ENCODE data around the gene MMADHC.

The MMADHC gene

DNA sequence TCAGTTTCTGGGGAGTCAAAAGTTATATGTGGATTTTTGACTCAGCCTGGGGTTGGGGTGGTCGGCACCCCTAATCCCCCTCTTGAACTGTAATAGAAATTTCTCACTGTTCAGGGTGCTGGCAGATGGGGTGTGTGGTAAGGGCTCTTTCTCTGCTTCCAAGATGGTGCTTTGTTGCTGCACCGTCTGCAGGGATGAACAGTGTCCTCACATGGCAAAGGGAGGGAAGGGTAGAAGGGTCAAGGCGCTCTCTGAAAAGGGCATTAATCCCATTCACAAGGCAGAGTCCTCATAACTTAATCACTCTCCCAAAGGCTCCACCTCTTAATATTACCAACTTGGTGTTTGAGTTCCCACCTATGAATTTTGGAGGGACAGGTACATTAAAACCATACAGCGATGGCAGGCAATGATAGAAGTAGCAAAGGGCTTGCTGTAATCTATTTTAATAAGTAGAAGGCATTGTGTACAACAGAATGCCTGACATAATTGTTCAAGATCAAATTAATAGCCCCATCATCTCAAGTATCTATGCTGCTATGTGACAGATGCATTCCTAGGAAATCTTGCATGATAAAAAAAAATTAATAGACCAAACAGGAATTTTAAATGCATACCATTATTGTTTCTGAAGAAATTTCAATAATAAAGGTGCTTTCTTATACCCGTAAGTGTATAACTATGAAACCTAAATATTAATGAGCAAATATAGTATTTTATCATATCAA, 28.1 kb downstream of the MMADHC start:
- DNase-seq = no peak

DNA sequence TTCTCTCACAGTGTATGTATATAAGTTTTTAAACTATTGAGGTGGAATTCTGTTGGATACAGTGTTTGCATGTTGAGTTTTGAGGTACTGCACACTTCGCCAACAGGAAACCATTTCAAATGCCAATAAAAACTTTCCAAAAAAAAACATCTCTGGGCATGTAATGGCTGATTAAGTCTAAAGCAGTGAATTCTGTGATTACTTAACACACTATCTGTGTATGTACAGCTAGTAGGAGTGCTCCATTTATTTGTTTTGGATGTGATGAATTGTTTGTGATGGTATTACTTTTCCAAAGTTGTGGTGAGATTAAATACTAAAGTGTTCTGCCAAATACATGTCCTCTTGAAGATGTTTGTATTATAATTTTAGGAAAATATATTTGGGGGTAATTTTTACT, 31.1 kb downstream of the MMADHC start:
- no peak for DNase-seq

DNA sequence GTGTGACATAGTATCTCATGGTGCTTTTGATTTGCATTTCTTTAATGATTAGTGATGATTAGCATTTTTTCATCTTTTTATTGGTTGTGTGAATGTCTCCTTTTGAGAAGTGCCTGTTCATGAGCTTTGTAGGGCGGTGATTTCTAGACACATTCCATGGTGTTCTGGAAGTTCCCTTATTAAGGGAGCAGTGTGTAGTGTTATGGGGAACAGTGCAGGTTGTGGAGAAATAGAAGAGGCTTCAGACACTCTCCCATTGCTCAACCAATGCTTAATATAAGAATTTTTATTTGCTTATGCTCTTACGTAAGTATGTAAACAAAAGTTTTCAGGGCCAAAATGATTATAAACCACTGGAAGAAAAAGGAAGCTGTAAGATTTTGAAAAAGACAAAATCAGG, 34.7 kb downstream of the MMADHC start:
- no peak for DNase-seq

DNA sequence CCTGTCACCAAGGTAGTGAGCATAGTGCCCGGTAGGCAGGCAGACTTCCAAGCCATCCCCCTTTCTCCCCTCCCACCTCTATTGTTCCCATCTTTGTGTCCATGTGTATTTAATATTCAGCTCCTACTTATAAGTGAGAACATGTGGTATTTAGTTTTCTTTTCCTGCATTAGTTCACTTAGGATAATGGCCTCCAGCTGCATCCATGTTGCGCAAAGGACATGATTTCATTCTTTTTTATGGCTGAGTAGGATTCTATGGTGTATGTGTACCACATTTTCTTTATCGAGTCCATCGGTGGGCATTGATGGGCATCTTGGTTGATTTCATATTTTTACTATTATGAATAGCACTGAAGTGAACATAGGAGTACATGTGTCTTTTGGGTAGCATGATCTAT, 35.3 kb downstream of the MMADHC start:
- no peak for DNase-seq

DNA sequence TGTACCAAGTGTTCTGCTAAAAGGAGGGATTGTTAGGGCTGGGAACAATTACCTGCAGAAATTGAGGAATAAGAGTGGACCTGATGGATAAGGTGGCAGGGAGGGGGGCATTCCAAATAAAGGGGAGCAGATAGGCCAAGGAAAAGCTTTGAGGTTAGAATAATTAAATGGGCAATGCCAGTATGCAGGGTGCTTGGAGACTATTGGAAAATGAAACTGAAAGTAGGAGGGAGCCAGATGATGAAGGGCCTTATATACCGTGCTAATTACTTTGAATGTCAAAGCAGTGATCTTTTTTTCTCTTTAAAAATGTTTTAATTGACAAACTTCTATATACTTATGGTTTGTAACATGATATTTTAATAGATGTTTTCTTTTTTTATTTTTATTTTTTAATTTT, 42.9 kb downstream of the MMADHC start:
- no peak for DNase-seq

DNA sequence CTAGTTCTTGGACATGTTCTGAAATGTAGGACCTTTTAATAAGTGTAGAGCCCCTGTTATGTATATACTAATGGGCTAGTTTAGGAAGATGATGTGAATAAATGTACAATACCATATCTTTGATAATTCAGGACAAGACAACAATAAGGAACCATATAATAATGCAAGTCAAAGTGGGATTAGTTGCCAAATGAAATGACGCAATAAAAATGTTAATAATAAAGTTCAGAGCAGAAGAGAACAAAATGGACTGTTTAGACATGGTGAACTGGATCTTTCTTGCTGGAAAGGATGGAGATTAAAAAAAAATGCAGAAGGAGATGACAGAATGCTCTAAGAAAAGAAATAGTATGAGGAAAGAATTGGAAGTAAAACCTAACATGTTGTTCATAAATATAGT, 43.7 kb downstream of the MMADHC start:
- DNase-seq = no peak

DNA sequence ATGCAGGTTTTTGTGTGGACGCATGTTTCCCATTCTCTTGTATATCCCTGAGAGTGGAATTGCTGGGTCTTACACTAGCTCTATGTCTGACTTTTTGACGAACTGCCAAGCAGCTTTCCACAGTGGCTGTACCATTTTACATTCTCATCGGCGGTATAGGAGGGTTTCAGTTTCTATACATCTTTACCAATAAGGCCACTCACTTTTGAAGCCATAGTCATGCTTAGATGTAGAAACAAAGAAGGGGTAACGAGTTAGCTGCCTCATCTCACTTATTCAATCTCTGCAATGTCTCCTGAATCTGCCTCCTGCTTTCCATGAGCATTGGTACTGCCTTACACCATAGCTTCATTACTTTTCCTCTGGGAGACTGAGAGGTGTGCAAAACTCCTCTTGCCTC, 47.4 kb downstream of the MMADHC start:
- DNase-seq = no peak

DNA sequence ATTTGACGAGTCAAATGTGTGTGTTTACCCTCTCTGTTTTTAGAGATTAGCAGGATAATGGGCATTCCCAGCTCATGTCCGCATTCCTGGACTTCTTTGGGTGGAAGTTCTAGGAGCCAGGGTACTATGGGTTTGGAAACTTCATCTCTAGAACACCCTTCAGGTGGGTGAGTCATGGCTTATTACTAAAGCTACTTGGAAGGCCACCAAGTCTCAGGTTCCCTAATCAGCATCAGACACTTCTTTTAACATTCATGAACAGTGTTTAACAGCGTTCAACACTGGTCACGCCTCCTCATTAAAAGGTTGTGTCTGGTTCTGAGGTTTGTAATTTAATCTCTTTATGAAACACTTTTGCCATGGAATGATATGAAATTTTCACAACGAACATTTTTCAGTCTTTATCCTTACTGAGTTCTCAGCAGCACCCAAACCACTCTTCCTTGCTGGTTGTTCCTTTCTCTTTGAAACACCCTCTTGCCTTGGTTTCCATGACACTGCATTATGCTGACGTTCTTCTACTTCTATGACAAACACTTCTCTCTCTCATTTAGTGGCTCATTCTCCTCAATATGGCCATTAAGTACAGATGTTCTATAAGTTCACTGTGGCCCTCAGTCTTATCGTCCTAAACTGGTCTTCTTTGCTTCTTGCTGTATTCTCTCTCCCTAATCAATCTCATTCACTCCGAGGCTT, 49.3 kb downstream of the MMADHC start:
- DNase-seq = no peak

DNA sequence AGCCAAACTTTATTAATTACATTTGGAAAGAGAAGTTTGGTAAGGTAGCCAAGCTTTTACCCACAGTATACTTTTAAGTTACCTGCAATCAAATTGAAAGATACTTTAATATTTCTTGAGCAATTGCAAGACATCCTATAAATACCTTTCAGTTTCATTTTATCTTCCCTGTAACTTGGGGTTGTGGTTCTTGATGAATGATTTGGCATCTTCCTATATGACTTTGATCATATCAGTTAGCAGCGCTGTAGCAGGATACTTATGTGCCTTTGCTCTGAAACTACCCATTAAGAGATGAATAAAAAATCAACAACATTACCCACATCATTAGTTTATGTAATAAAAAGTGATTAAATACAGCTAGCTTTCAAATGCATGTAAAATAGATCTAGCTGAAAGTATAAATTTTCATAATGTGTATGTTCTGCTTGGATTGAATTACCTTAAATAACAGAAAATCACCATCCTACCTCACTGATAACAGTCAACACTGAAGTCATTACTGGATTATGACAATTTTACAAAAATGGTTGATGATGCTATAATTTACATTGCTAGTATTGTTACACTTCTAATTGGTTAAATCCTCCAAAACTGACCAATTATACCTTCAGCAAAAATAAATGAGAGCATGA, 50.4 kb downstream of the MMADHC start:
- DNase-seq = no peak

DNA sequence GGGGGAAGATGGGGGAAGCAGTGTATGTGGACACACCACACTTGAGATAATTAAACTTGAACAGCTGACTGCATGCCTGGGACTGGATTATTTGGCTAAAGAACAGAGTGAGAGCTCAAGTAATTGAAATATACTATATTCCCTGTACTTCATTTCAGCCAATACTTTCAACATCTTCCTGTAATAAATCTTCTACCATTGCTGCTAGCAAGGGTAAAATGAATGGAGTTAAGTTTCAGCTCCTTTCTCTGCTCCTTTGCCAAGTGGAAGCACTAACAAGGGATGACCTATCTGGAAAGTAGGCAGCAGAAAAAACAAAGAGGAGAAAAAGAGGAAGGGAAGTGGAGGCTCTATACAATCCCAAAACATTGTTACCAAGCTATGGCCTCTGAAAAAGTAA, 50.9 kb downstream of the MMADHC start:
- DNase-seq = no peak

DNA sequence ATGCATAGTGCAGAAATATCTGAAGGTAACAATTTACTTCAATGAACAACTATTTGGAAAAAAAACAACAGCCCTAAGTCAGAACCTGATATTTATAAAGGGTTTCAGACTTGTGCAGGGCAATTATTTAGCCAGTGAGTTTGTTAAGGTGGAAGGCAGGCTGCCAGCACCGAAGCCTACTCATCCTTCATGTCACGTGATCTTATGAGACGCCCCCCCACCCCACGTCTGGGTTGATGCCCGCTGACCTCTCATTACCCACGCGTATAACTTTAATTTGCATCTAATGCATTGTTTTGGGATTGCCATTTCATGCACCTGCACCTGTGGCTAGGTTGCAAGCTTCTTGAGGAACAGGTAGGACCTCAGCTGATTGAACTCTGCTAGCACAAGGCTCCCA, 52.9 kb downstream of the MMADHC start:
- DNase-seq = no peak

DNA sequence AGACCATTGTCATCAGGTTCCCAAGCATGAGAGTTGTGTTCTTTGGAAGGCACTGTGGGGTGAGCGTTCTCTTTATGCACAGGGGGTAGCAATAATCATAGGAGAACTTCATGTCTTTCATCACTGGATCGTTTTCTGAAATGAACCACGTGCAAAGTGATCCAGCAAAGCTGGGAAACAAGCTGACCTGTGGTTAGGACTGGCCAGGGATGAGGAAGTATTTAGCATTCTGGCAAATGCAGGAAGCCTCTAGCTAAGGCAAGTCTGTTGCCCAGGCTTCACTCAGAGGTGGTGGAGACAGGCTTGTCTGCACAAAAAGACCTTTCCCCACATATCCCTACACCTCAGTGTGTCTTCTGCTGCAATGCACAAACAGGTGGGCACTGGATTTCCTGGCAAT, 58.6 kb downstream of the MMADHC start:
- no peak for DNase-seq

DNA sequence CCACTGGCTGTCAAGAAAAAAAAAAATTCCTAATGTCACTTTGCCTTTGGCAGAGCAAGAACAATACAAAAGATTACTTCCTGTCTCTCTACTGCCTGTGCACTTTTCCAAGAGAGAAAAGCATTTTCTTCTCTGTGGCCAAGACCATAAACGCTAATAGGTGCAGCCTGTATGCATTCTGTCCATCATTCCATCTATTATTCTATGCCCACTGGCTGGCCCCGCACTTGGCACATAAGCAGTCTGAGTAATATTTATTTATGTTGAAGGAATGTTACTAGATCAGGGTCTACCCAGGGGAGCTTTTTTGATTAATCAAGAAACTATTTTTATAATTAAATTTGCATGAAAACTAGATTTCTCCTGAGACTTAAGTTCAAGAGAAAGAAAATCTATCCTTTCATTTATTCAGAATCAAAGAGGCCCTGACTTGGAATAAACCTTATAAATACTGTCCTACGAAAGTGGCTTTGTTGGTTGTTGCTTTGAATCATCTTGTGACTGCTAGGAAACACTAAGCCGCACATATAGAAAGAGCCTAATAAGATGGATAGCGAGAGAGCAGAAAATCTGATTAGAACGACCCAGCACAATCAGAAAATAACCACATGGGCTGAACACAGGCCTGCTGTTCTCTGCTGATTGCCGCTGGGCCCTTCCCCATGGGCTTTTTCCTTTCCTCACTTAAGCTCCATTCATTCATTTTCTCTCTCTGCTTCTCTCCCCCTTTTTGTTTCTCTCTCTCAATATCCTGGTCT, 59.4 kb downstream of the MMADHC start:
- no peak for DNase-seq

DNA sequence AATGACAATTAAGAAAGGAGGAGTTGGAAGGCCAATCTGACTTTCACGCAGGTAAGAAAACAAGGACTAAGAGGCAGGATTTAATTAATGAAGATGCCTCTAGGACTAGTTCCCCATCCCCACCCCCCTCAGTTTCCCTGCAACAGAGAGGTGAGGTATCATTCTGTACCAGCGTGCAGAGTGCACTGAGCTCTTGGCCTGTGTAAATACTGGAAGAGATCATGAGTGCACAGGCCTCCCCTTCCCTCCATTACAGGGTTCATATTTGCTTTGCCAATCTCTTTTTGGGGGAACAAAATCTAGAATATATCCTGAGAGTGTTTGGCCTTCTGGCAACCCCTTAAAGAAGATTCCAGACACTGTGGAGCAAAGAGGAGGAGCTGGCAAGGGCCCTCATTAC, 60.9 kb downstream of the MMADHC start:
- DNase-seq = no peak

DNA sequence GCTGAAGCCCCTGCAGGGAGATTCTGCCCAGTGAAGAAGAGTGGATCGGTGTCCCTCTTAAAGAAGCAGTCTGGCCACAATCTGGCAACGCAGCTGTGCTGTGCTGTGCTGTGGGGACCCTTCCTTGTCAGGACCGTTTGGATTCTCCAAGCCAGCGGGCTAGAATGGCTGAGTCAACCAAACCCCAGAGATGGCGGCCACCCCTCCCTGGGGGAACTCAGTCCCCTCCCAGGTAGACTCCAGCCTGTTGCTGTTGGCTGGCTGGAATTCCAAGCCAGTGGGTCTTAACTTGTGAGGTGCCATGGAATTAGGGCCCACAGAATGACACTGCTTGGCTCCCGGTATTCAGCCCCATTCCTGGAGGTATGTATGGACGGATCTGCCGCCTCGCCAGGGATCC, 62.3 kb downstream of the MMADHC start:
- DNase-seq = no peak

Measured in hypothalamus (tissue), 51 donors.